ENCODE data around the gene SERTAD2. TPM values are rescaled to one million over a fixed set of nuclear protein-coding genes. Genes with fewer than 3 reads are reported as not detected.

The SERTAD2 gene
- total RNA-seq, 2 donors from 2014 or later = 15.3 to 26.0 TPM

DNA sequence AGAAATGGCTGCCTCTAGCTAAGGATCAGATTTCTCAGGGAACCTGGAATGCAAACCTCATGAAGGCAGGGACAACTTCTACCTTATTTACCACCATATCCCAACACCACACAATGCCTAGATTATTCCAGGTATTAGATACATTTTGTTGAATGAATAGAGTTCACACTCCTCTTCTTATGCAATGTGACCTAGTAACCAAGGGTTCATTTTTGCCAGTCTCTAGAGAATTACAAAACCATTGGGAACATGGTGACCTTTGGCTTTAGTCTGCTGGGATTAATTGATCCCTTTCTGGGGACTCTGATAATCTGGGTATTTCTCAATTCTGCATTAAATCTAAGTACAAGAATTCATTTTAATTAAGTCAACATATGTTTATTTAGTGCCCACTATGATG is 35.2 kb upstream of the SERTAD2 start:
- Histone ChIP-seq H3K4me3 (no peak overlapping the region), H3K4me1 (replicated peaks) (no peaks in the 10 kb centered on the region), H3K9me3 (no peaks in the 10 kb centered on the region), H3K27me3 (replicated peaks; ENCODE audit: insufficient read depth) (no peaks in the 10 kb centered on the region), H3K27ac (no peak overlapping the region), H3K36me3 (no peaks in the 10 kb centered on the region)
- TF ChIP-seq POLR2AphosphoS5 (IDR thresholded peaks at IDR 0.05) (no peak), POLR2A (IDR thresholded peaks at IDR 0.05) (no peak)
- TF ChIP-seq, protein P1, sequence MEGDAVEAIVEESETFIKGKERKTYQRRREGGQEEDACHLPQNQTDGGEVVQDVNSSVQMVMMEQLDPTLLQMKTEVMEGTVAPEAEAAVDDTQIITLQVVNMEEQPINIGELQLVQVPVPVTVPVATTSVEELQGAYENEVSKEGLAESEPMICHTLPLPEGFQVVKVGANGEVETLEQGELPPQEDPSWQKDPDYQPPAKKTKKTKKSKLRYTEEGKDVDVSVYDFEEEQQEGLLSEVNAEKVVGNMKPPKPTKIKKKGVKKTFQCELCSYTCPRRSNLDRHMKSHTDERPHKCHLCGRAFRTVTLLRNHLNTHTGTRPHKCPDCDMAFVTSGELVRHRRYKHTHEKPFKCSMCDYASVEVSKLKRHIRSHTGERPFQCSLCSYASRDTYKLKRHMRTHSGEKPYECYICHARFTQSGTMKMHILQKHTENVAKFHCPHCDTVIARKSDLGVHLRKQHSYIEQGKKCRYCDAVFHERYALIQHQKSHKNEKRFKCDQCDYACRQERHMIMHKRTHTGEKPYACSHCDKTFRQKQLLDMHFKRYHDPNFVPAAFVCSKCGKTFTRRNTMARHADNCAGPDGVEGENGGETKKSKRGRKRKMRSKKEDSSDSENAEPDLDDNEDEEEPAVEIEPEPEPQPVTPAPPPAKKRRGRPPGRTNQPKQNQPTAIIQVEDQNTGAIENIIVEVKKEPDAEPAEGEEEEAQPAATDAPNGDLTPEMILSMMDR (IDR thresholded peaks at IDR 0.05) = no peak
- DNase-seq (ENCODE audit: low spot score) = no peak
- intact Hi-C loops (cut with DNase I) = no loop called here

DNA sequence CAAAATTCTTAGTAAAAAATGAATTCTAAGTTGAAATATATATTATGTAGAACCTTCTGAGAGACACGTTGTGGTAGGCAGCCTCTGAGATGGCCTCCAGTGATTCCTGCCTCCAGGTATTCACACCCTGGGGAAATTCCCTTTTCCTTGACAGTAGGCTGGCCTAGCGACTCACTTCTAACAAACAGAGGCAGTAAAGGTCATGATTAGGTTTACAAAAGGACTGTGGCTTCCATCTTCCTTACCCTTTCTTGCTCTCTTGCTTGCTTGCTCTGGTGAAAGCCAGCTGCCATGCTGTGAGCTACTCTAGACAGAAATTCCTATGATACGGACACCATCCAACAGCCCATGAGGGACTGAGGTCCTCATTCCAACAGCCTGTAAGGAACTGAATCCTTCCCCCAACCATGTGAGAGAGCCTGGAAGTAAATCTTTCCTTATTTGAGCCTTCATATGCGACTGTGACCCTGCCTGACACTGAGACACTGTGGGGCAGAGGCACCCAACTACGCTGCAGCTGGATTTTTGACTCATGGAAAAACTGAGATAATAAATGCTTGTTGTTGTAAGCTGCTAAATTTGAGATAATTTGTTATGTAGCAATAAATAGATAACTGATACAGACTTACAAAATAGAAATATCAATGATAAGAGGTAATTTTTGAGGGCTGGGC is 32.7 kb upstream of the SERTAD2 start:
- Histone ChIP-seq H3K4me3 (no peak overlapping the region), H3K27me3 (replicated peaks; ENCODE audit: insufficient read depth) (no peaks in the 10 kb centered on the region), H3K4me1 (replicated peaks) (no peaks in the 10 kb centered on the region), H3K9me3 (no peaks in the 10 kb centered on the region), H3K27ac (no peak overlapping the region), H3K36me3 (no peaks in the 10 kb centered on the region)
- WGBS = 93% methylated on average over 5 of the region's 5 CpGs
- no peak for DNase-seq (ENCODE audit: low spot score)
- intact Hi-C loops (cut with DNase I) = no loop called here
- TF ChIP-seq, protein P1 (IDR thresholded peaks at IDR 0.05) = no peak
- TF ChIP-seq POLR2AphosphoS5 (IDR thresholded peaks at IDR 0.05) (no peak), POLR2A (IDR thresholded peaks at IDR 0.05) (no peak)

DNA sequence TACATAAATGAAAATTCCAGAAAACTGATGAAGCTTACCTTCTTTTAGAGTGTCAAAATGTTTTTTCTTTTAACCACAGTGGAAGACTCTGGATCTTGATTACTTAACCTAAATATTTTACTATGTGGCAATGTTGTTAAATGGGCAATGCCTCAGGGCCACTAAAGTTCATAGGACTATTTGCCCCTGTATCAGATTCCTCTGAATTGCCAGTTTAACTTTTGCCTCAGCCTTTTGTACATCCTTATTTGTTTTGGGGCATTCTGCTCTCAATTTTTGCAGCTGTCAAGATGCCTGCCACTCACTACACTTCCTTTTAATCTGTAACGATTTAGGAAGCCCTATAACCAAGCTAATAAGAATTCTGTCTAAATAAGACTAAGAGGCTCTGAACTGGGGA is 31.7 kb upstream of the SERTAD2 start:
- Histone ChIP-seq H3K36me3 (no peaks in the 10 kb centered on the region), H3K4me1 (replicated peaks) (no peaks in the 10 kb centered on the region), H3K27me3 (replicated peaks; ENCODE audit: insufficient read depth) (no peaks in the 10 kb centered on the region), H3K27ac (no peak overlapping the region), H3K9me3 (no peaks in the 10 kb centered on the region), H3K4me3 (no peak overlapping the region)
- DNase-seq (ENCODE audit: low spot score) = no peak
- 38% methylated on average over 1 of the region's 1 CpG for WGBS
- TF ChIP-seq POLR2A (IDR thresholded peaks at IDR 0.05) (no peak), POLR2AphosphoS5 (IDR thresholded peaks at IDR 0.05) (no peak)
- TF ChIP-seq, protein P1 (IDR thresholded peaks at IDR 0.05) = no peak
- intact Hi-C loops (cut with DNase I) = no loop called here

DNA sequence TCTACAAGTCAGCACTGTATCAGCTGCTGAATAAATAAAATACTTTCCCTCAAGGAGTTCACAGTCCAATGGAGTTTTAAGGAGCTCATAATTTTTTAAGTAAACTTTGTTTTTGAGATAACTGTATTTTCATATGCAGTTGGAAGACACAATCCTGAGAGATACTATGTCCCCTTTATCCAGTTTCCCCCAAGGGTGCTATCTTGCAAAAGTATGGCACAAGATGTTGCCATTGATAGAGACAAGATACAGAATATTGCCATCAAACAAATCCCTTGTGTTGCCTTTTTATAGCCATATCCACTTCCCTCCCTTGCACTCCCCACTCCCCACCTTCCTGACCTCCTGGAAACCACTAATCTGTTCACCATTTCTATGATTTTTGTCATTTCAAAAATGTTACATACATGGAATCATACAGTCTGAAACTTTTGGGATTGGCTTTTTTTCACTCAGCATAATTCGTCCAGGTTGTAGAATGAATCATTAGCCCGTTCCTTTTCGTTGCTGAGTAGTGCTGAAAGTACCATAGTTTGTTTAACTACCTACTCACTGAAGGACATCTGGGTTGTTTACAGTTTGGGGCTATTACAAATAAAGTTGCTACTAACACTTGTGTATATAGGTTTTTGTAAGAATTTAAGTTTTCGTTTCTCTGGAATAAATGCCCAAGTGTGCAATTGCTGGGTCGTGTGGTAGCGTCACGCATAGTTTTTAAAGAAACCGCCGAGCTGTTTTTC is 30.2 kb upstream of the SERTAD2 start:
- 93% methylated on average over 9 of the region's 9 CpGs for WGBS
- TF ChIP-seq, protein P1 (IDR thresholded peaks at IDR 0.05) = no peak
- no peak for TF ChIP-seq POLR2AphosphoS5 (IDR thresholded peaks at IDR 0.05)
- TF ChIP-seq POLR2A (IDR thresholded peaks at IDR 0.05) = no peak
- Histone ChIP-seq H3K27ac (no peak overlapping the region), H3K9me3 (no peaks in the 10 kb centered on the region), H3K4me1 (replicated peaks) (no peaks in the 10 kb centered on the region), H3K4me3 (no peak overlapping the region), H3K36me3 (no peaks in the 10 kb centered on the region), H3K27me3 (replicated peaks; ENCODE audit: insufficient read depth) (no peaks in the 10 kb centered on the region)
- intact Hi-C loops (cut with DNase I) = no loop called here
- no peak for DNase-seq (ENCODE audit: low spot score)
